Measurements from ENCODE around the gene CCL19. TPM values are rescaled to one million over a fixed set of nuclear protein-coding genes. Genes with fewer than 3 reads are reported as not detected.

The CCL19 gene
- total RNA-seq, 2 experiments from 2014 or later = not detected

- intact Hi-C loops (cut with micrococcal nuclease; ENCODE audit: unreplicated experiment) = no loop called here
- no peaks in the 10 kb centered on the region for H4K20me1 ChIP-seq (ENCODE audit: insufficient read depth, low read length)
- no peak overlapping the region for H3K27ac ChIP-seq (ENCODE audit: low read depth, low read length, poor library complexity, severe bottlenecking)
- TF ChIP-seq CTCF (conservative IDR thresholded peaks at IDR 0.05; ENCODE audit: low read length) = no peak
- TF ChIP-seq EZH2phosphoT487 (IDR thresholded peaks at IDR 0.05; ENCODE audit: borderline replicate concordance, low read depth, low read length) = no peak
- no peaks in the 10 kb centered on the region for H3K9me2 ChIP-seq (ENCODE audit: insufficient read depth, low read length)
- H3K79me2 ChIP-seq (ENCODE audit: insufficient read depth, low read depth, low read length) = no peaks in the 10 kb centered on the region
- H3K4me3 ChIP-seq (ENCODE audit: low read depth, low read length, poor library complexity, severe bottlenecking) = no peak overlapping the region
- ChIA-PET POLR2A (no interaction called here), CTCF (ENCODE audit: unreplicated experiment) (interaction anchor here (0.6 kb wide), 1 partner anchor 25 kb away, joined by 3 read pairs; no protein-coding TSS in a partner anchor)
- no peak overlapping the region for H2AFZ ChIP-seq (ENCODE audit: low read length)
- H3K4me2 ChIP-seq (ENCODE audit: low read length) = no peak overlapping the region
- no peaks in the 10 kb centered on the region for H3K4me1 ChIP-seq (ENCODE audit: insufficient read depth, low read length, poor library complexity, severe bottlenecking)
- no peaks in the 10 kb centered on the region for H3K9me3 ChIP-seq (ENCODE audit: low read length)
- BruUV-seq (replicated peaks) = no TSS peak
- H3K36me3 ChIP-seq (ENCODE audit: insufficient read depth, low read length) = no peaks in the 10 kb centered on the region
- DNase-seq (ENCODE audit: low spot score) = no peak
Measured at GRCh38 chr9:34689512-34689911, 1.6 kb downstream of the CCL19 start.

- POLR2A ChIA-PET = no interaction called here
- H3K9me3 ChIP-seq (ENCODE audit: low read length) = no peaks in the 10 kb centered on the region
- DNase-seq (ENCODE audit: low spot score) = no peak
- intact Hi-C loops (cut with micrococcal nuclease; ENCODE audit: unreplicated experiment) = no loop called here
- no peaks in the 10 kb centered on the region for H4K20me1 ChIP-seq (ENCODE audit: insufficient read depth, low read length)
- H3K79me2 ChIP-seq (ENCODE audit: insufficient read depth, low read depth, low read length) = no peaks in the 10 kb centered on the region
- no peaks in the 10 kb centered on the region for H3K9me2 ChIP-seq (ENCODE audit: insufficient read depth, low read length)
- H3K4me2 ChIP-seq (ENCODE audit: low read length) = no peak overlapping the region
- no peak overlapping the region for H3K4me3 ChIP-seq (ENCODE audit: low read depth, low read length, poor library complexity, severe bottlenecking)
- CTCF ChIA-PET (ENCODE audit: unreplicated experiment) = interaction anchor here (0.6 kb wide), 1 partner anchor 26 kb away, joined by 3 read pairs; no protein-coding TSS in a partner anchor
- no peaks in the 10 kb centered on the region for H3K4me1 ChIP-seq (ENCODE audit: insufficient read depth, low read length, poor library complexity, severe bottlenecking)
- H3K36me3 ChIP-seq (ENCODE audit: insufficient read depth, low read length) = no peaks in the 10 kb centered on the region
- H3K27ac ChIP-seq (ENCODE audit: low read depth, low read length, poor library complexity, severe bottlenecking) = no peak overlapping the region
- BruUV-seq (replicated peaks) = no TSS peak
- no peak for TF ChIP-seq CTCF (conservative IDR thresholded peaks at IDR 0.05; ENCODE audit: low read length)
- TF ChIP-seq EZH2phosphoT487 (IDR thresholded peaks at IDR 0.05; ENCODE audit: borderline replicate concordance, low read depth, low read length) = no peak
- H2AFZ ChIP-seq (ENCODE audit: low read length) = no peak overlapping the region
Measured at GRCh38 chr9:34689116-34689470, 2.0 kb downstream of the CCL19 start.

- no peak for TF ChIP-seq CTCF (conservative IDR thresholded peaks at IDR 0.05; ENCODE audit: low read length)
- TF ChIP-seq EZH2phosphoT487 (IDR thresholded peaks at IDR 0.05; ENCODE audit: borderline replicate concordance, low read depth, low read length) = no peak
- no peaks in the 10 kb centered on the region for H3K9me2 ChIP-seq (ENCODE audit: insufficient read depth, low read length)
- H3K4me3 ChIP-seq (ENCODE audit: low read depth, low read length, poor library complexity, severe bottlenecking) = no peak overlapping the region
- H3K4me2 ChIP-seq (ENCODE audit: low read length) = no peak overlapping the region
- ChIA-PET CTCF (ENCODE audit: unreplicated experiment) (no interaction called here), POLR2A (no interaction called here)
- no peaks in the 10 kb centered on the region for H3K9me3 ChIP-seq (ENCODE audit: low read length)
- no peak for DNase-seq (ENCODE audit: low spot score)
- no peaks in the 10 kb centered on the region for H4K20me1 ChIP-seq (ENCODE audit: insufficient read depth, low read length)
- H3K4me1 ChIP-seq (ENCODE audit: insufficient read depth, low read length, poor library complexity, severe bottlenecking) = no peaks in the 10 kb centered on the region
- no peaks in the 10 kb centered on the region for H3K36me3 ChIP-seq (ENCODE audit: insufficient read depth, low read length)
- H3K79me2 ChIP-seq (ENCODE audit: insufficient read depth, low read depth, low read length) = no peaks in the 10 kb centered on the region
- H2AFZ ChIP-seq (ENCODE audit: low read length) = no peak overlapping the region
- no TSS peak for BruUV-seq (replicated peaks)
- intact Hi-C loops (cut with micrococcal nuclease; ENCODE audit: unreplicated experiment) = no loop called here
- H3K27ac ChIP-seq (ENCODE audit: low read depth, low read length, poor library complexity, severe bottlenecking) = no peak overlapping the region
Measured at GRCh38 chr9:34688329-34689115, 2.6 kb downstream of the CCL19 start.
